ENCODE measurements around the gene FMNL1. TPM values are rescaled to one million over a fixed set of nuclear protein-coding genes. Genes with fewer than 3 reads are reported as not detected.

FMNL1 gene
- total RNA-seq, 6 donors from 2014 or later: 42.9 to 119 (median 98.3) TPM

DNA sequence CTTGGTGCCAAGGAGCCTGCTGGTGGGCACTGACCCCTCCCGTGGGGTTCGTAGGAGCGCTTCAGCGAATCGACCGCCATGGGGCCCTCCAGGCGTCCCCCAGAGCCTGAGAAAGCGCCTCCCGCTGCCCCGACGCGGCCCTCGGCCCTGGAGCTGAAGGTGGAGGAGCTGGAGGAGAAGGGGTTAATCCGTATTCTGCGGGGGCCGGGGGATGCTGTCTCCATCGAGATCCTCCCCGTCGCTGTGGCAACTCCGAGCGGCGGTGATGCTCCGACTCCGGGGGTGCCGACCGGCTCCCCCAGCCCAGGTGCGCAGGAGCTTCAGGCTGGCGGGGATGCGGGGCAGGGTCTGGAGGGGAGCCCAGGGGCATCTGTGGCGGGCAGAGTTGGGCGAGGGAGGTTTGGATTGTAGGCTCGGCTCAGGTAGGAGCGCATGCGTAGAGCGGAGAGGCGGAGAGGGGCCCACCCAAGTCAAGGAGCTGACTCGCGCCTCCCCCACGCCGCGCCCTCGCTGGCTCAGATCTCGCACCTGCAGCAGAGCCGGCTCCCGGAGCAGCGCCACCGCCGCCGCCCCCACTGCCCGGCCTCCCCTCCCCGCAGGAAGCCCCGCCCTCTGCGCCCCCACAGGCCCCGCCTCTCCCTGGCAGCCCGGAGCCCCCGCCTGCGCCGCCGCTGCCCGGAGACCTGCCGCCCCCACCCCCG lies 19.8 kb downstream of the FMNL1 start:
- WGBS, 2 donors: 52 to 71% methylated on average over 21 to 31 of the region's 62 CpGs
- DNase-seq (peak; percentile 73 to 91), ATAC-seq (ENCODE audit: low FRiP score in 2 of 2) (no peak)
- Histone ChIP-seq H3K4me3 (peak overlapping the region in 3 of 4 donors; percentile 35 to 42 (median 38)), H3K27me3 (no peaks in the 10 kb centered on the region), H3K4me1 (peaks cover 5 to 22% (median 13%) of the 10 kb centered on the region in 4 donors), H3K27ac (no peak overlapping the region), H3K36me3 (peaks cover 3 to 85% (median 52%) of the 10 kb centered on the region in 4 donors), H3K9me3 (no peaks in the 10 kb centered on the region)
- no peak for TF ChIP-seq POLR2A (IDR thresholded peaks at IDR 0.05)
- TF ChIP-seq, protein P1, sequence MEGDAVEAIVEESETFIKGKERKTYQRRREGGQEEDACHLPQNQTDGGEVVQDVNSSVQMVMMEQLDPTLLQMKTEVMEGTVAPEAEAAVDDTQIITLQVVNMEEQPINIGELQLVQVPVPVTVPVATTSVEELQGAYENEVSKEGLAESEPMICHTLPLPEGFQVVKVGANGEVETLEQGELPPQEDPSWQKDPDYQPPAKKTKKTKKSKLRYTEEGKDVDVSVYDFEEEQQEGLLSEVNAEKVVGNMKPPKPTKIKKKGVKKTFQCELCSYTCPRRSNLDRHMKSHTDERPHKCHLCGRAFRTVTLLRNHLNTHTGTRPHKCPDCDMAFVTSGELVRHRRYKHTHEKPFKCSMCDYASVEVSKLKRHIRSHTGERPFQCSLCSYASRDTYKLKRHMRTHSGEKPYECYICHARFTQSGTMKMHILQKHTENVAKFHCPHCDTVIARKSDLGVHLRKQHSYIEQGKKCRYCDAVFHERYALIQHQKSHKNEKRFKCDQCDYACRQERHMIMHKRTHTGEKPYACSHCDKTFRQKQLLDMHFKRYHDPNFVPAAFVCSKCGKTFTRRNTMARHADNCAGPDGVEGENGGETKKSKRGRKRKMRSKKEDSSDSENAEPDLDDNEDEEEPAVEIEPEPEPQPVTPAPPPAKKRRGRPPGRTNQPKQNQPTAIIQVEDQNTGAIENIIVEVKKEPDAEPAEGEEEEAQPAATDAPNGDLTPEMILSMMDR (IDR thresholded peaks at IDR 0.05): no peak
- TF ChIP-seq EP300 (IDR thresholded peaks at IDR 0.05): no peak
- TF ChIP-seq POLR2AphosphoS5 (IDR thresholded peaks at IDR 0.05): no peak

DNA sequence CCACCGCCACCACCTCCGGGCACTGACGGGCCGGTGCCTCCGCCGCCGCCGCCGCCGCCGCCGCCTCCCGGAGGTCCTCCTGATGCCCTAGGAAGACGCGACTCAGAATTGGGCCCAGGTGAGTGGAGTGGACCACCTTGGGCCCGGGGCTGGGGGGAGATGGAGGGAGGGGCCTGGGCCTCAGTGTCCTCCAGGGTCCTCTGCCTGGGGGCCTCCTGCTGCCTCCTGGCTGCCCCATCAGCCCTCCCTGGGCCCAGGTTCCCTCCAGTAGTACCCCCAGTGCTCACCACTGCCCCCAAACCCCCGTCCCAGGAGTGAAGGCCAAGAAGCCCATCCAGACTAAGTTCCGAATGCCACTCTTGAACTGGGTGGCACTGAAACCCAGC lies 20.3 kb downstream of the FMNL1 start:
- ATAC-seq (ENCODE audit: low FRiP score in 2 of 2): no peak
- no peak for DNase-seq
- H3K4me3 ChIP-seq: peak overlapping the region in 3 of 4 donors; percentile 35 to 42 (median 38)
- H3K36me3 ChIP-seq: peaks cover 3 to 84% (median 53%) of the 10 kb centered on the region in 4 donors
- no peak overlapping the region for H3K27ac ChIP-seq
- 66 to 72% methylated on average over 2 to 15 of the region's 18 CpGs for WGBS, 2 donors
- TF ChIP-seq, protein P1 (IDR thresholded peaks at IDR 0.05): no peak
- TF ChIP-seq EP300 (IDR thresholded peaks at IDR 0.05) (no peak), POLR2A (IDR thresholded peaks at IDR 0.05) (no peak), POLR2AphosphoS5 (IDR thresholded peaks at IDR 0.05) (no peak)
- no peaks in the 10 kb centered on the region for H3K27me3 ChIP-seq
- H3K9me3 ChIP-seq: no peaks in the 10 kb centered on the region
- H3K4me1 ChIP-seq: peaks cover 11 to 27% (median 18%) of the 10 kb centered on the region in 4 donors

DNA sequence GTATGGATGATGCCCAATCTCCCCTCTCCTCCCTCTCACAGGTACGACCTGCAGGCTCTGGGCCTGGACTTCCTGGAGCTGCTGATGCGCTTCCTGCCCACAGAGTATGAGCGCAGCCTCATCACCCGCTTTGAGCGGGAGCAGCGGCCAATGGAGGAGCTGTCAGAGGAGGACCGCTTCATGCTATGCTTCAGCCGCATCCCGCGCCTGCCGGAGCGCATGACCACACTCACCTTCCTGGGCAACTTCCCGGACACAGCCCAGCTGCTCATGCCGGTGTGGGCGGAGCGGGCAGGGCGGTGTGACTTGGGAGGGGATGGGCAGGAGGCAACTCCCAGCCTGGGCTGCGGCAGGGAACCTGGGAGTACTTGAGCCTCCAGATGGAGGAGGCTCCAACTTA lies 22.1 kb downstream of the FMNL1 start:
- 85 to 94% methylated on average over 10 to 16 of the region's 18 CpGs for WGBS, 2 donors
- H3K4me1 ChIP-seq: peaks cover 18 to 44% (median 24%) of the 10 kb centered on the region in 4 donors
- H3K36me3 ChIP-seq: peaks cover 3 to 68% (median 48%) of the 10 kb centered on the region in 4 donors
- no peaks in the 10 kb centered on the region for H3K27me3 ChIP-seq
- H3K27ac ChIP-seq: no peak overlapping the region
- ATAC-seq (ENCODE audit: low FRiP score in 2 of 2) (no peak), DNase-seq (peak in 1 of 2 donors; percentile 77)
- H3K4me3 ChIP-seq: no peak overlapping the region
- TF ChIP-seq POLR2AphosphoS5 (IDR thresholded peaks at IDR 0.05): no peak
- TF ChIP-seq POLR2A (IDR thresholded peaks at IDR 0.05): no peak
- TF ChIP-seq EP300 (IDR thresholded peaks at IDR 0.05): no peak
- TF ChIP-seq, protein P1 (IDR thresholded peaks at IDR 0.05): no peak
- H3K9me3 ChIP-seq: no peaks in the 10 kb centered on the region

DNA sequence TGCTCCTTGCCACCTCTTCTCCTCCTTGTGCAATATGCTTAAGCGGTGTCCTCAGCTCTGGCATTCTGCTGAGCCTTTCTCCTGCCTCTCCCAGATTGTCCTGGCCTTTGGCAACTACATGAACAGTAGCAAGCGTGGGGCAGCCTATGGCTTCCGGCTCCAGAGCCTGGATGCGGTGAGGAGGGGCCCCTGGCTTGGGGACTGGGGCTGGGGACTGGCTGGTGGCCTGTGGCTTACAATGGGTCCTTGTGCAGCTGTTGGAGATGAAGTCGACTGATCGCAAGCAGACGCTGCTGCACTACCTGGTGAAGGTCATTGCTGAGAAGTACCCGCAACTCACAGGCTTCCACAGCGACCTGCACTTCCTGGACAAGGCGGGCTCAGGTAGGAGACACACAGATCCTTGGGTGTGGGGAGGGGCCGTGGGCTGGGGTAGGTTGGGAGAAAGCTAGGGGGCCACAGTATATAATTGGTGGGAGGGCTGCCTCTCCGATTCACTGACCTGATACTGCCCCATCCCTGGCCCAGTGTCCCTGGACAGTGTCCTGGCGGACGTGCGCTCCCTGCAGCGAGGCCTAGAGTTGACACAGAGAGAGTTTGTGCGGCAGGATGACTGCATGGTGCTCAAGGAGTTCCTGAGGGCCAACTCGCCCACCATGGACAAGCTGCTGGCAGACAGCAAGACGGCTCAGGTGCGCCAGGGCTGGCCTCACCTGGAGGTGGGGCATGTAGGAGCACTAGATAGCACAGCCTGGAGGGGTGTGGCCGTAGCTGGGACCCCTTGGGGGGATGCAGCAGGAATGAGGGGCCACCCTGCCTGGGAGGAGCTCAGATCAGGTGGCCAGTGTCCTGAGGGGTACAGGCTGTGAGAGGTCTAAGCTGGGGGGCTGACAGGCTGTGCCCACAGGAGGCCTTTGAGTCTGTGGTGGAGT lies 23.3 kb downstream of the FMNL1 start:
- 94 to 97% methylated on average over 17 to 21 of the region's 21 CpGs for WGBS, 2 donors
- TF ChIP-seq EP300 (IDR thresholded peaks at IDR 0.05) (no peak), POLR2A (IDR thresholded peaks at IDR 0.05) (no peak), POLR2AphosphoS5 (IDR thresholded peaks at IDR 0.05) (no peak)
- TF ChIP-seq, protein P1 (IDR thresholded peaks at IDR 0.05): no peak
- DNase-seq: no peak
- Histone ChIP-seq H3K27ac (no peak overlapping the region), H3K4me1 (peaks cover 18 to 48% (median 26%) of the 10 kb centered on the region in 4 donors), H3K9me3 (no peaks in the 10 kb centered on the region), H3K36me3 (peaks cover 3 to 58% (median 42%) of the 10 kb centered on the region in 4 donors), H3K27me3 (no peaks in the 10 kb centered on the region), H3K4me3 (no peak overlapping the region)
- no peak for ATAC-seq (ENCODE audit: low FRiP score in 2 of 2)

All from upper lobe of left lung (tissue), 6 donors.